Measurements from ENCODE around the gene PHOSPHO2. TPM values are rescaled to one million over a fixed set of nuclear protein-coding genes. Genes with fewer than 3 reads are reported as not detected.

Gene PHOSPHO2
- polyA plus RNA-seq = 10 to 100 TPM in 1 of 4 donors, 1 to 10 TPM in 3; 3.8 to 22.1 (median 5.3) TPM
- long read RNA-seq, donor 1 = 0 reads
- long read RNA-seq, donor 2, partial matches to known transcripts = 0 of 2 reads
- long read RNA-seq, donor 2, other reads (novel, unspliced or antisense) = 0 of 2 reads
- long read RNA-seq, donor 3, partial matches to known transcripts = 0 of 4 reads
- long read RNA-seq, donor 3, other reads (novel, unspliced or antisense) = 0 of 4 reads
- long read RNA-seq, donor 4 = 0 reads
- long read RNA-seq, donor 5, partial matches to known transcripts = 0 of 4 reads
- long read RNA-seq, donor 5, other reads (novel, unspliced or antisense) = 0 of 4 reads
- long read RNA-seq, donor 6, partial matches to known transcripts = 0 of 3 reads
- long read RNA-seq, donor 6, other reads (novel, unspliced or antisense) = 0 of 3 reads
- long read RNA-seq, donor 7 = 0 reads
- long read RNA-seq, donor 8 = 0 reads
- long read RNA-seq, donor 9, partial matches to known transcripts = 0 of 2 reads
- long read RNA-seq, donor 9, other reads (novel, unspliced or antisense) = 0 of 2 reads
- long read RNA-seq, donor 10, transcript PHOSPHO2-201 (4 exons, 1,125 nt) = major isoform, 6 of 7 reads
- long read RNA-seq, donor 10, partial matches to known transcripts = 0 of 7 reads
- long read RNA-seq, donor 10, other reads (novel, unspliced or antisense) = 0 of 7 reads

- H3K27ac ChIP-seq (ENCODE audit: low read depth in 1 of 3, low read length in 2 of 3) = peak within 1 kb of the TSS; percentile 92 to 98 (median 93)
These were observed at the start of gene PHOSPHO2, which contains the start of gene CFAP210 for GRCh38 chr2:169694113-169694893. Gene PHOSPHO2, plus strand, starts transcription at chr2:169694469. Its CDS starts 6,503 bp downstream, at chr2:169700972. Gene CFAP210, minus strand, starts transcription at chr2:169694405. Its CDS starts 78 bp downstream, at chr2:169694327.

GRCh38 chr2:169647496-169647895 lies 46.8 kb upstream of the PHOSPHO2 start:
- no peak for FAIRE-seq
- Histone ChIP-seq H3K36me3 (ENCODE audit: control insufficient read depth in 3 of 3, insufficient read depth in 2 of 3, low read depth in 1 of 3, low read length in 3 of 3) (no peaks in the 10 kb centered on the region), H3K4me1 (ENCODE audit: control insufficient read depth in 3 of 3, insufficient read depth in 2 of 3, low read depth in 1 of 3, low read length in 2 of 3) (no peaks in the 10 kb centered on the region), H3K27ac (ENCODE audit: low read depth in 1 of 3, low read length in 2 of 3) (no peak overlapping the region), H3K9me3 (ENCODE audit: control insufficient read depth in 2 of 2, insufficient read depth in 1 of 2, low read depth in 1 of 2, low read length in 1 of 2) (no peaks in the 10 kb centered on the region), H3K27me3 (ENCODE audit: control insufficient read depth in 3 of 3, insufficient read depth in 3 of 3, low read length in 3 of 3) (no peaks in the 10 kb centered on the region), H3K4me3 (ENCODE audit: low read depth in 1 of 3, low read length in 3 of 3) (no peak overlapping the region)
- no peak for DNase-seq
- WGBS, 3 donors = 85 to 91% (median 91%) methylated on average over 2 of the region's 2 CpGs

More at GRCh38 chr2:169694113-169694893, at the start of gene PHOSPHO2, which contains the start of gene CFAP210:
- FAIRE-seq (no peak), DNase-seq (peak; percentile 98 to 99)
- Histone ChIP-seq H3K36me3 (ENCODE audit: control insufficient read depth in 3 of 3, insufficient read depth in 2 of 3, low read depth in 1 of 3, low read length in 3 of 3) (peaks cover 0 to 6% (median 0%) of the 10 kb centered on the region in 3 donors), H3K27me3 (ENCODE audit: control insufficient read depth in 3 of 3, insufficient read depth in 3 of 3, low read length in 3 of 3) (no peaks in the 10 kb centered on the region), H3K4me3 (ENCODE audit: low read depth in 1 of 3, low read length in 3 of 3) (peak within 1 kb of the TSS; percentile 50 to 83 (median 74)), H3K4me1 (ENCODE audit: control insufficient read depth in 3 of 3, insufficient read depth in 2 of 3, low read depth in 1 of 3, low read length in 2 of 3) (peaks cover 0 to 9% (median 0%) of the 10 kb centered on the region in 3 donors), H3K9me3 (ENCODE audit: control insufficient read depth in 2 of 2, insufficient read depth in 1 of 2, low read depth in 1 of 2, low read length in 1 of 2) (peaks cover 0 to 5% of the 10 kb centered on the region in 2 donors)
- WGBS, 3 donors = 0 to 1% (median 1%) methylated on average over 47 to 63 of the region's 63 CpGs

GRCh38 chr2:169649278-169649677 lies 45.0 kb upstream of the PHOSPHO2 start:
- no peaks in the 10 kb centered on the region for H3K36me3 ChIP-seq (ENCODE audit: control insufficient read depth in 3 of 3, insufficient read depth in 2 of 3, low read depth in 1 of 3, low read length in 3 of 3)
- H3K4me1 ChIP-seq (ENCODE audit: control insufficient read depth in 3 of 3, insufficient read depth in 2 of 3, low read depth in 1 of 3, low read length in 2 of 3) = no peaks in the 10 kb centered on the region
- WGBS, 3 donors = 48 to 68% (median 63%) methylated on average over 1 of the region's 1 CpG
- H3K9me3 ChIP-seq (ENCODE audit: control insufficient read depth in 2 of 2, insufficient read depth in 1 of 2, low read depth in 1 of 2, low read length in 1 of 2) = no peaks in the 10 kb centered on the region
- H3K4me3 ChIP-seq (ENCODE audit: low read depth in 1 of 3, low read length in 3 of 3) = no peak overlapping the region
- no peaks in the 10 kb centered on the region for H3K27me3 ChIP-seq (ENCODE audit: control insufficient read depth in 3 of 3, insufficient read depth in 3 of 3, low read length in 3 of 3)
- FAIRE-seq = no peak
- no peak for DNase-seq
- no peak overlapping the region for H3K27ac ChIP-seq (ENCODE audit: low read depth in 1 of 3, low read length in 2 of 3)

DNA sequence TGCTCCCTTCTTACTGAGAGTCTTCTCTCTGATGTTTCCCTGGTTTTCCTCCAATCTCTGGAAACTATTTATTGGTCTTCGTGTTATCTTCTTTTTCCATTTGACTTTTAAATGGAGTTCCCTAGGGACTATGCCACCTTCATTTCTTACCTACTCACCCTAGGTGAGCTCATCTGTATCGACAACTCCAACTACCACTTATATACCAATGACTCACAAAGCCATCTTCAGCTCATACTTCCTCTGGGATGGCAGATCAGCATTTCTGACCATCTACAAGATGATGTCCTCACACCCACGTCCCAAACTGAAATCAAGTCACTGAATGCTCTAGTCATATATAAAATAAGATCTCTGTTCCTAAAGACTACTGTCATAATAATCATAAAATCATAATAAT lies 40.6 kb upstream of the PHOSPHO2 start:
- H3K4me1 ChIP-seq (ENCODE audit: control insufficient read depth in 3 of 3, insufficient read depth in 2 of 3, low read depth in 1 of 3, low read length in 2 of 3) = no peaks in the 10 kb centered on the region
- H3K9me3 ChIP-seq (ENCODE audit: control insufficient read depth in 2 of 2, insufficient read depth in 1 of 2, low read depth in 1 of 2, low read length in 1 of 2) = no peaks in the 10 kb centered on the region
- DNase-seq (no peak), FAIRE-seq (no peak)
- H3K27me3 ChIP-seq (ENCODE audit: control insufficient read depth in 3 of 3, insufficient read depth in 3 of 3, low read length in 3 of 3) = no peaks in the 10 kb centered on the region
- no peaks in the 10 kb centered on the region for H3K36me3 ChIP-seq (ENCODE audit: control insufficient read depth in 3 of 3, insufficient read depth in 2 of 3, low read depth in 1 of 3, low read length in 3 of 3)
- WGBS, 3 donors = 62 to 79% (median 64%) methylated on average over 3 of the region's 3 CpGs
- H3K4me3 ChIP-seq (ENCODE audit: low read depth in 1 of 3, low read length in 3 of 3) = no peak overlapping the region
- H3K27ac ChIP-seq (ENCODE audit: low read depth in 1 of 3, low read length in 2 of 3) = no peak overlapping the region

DNA sequence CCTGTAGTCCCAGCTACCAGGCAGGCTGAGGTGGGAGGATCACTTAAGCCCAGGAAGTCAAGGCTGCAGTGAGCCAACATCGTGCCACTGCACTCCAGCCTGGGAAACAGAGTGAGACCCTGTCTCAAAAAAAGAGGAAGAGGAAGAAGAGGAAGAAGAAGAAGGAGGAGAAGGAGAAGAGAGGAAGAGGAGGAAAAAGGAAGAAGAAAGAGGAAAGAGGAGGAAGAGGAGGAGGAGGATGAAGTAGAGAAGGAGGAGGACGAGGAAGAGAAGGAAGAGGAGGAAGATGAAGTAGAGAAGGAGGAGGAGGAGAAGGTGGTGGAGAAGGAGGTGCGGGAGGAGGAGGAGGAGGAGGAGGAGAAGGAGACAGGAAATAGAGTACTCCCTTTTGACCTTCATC lies 38.1 kb upstream of the PHOSPHO2 start:
- FAIRE-seq (no peak), DNase-seq (no peak)
- no peaks in the 10 kb centered on the region for H3K36me3 ChIP-seq (ENCODE audit: control insufficient read depth in 3 of 3, insufficient read depth in 2 of 3, low read depth in 1 of 3, low read length in 3 of 3)
- H3K9me3 ChIP-seq (ENCODE audit: control insufficient read depth in 2 of 2, insufficient read depth in 1 of 2, low read depth in 1 of 2, low read length in 1 of 2) = no peaks in the 10 kb centered on the region
- no peak overlapping the region for H3K27ac ChIP-seq (ENCODE audit: low read depth in 1 of 3, low read length in 2 of 3)
- WGBS, 3 donors = 67 to 74% (median 69%) methylated on average over 3 of the region's 3 CpGs
- no peaks in the 10 kb centered on the region for H3K27me3 ChIP-seq (ENCODE audit: control insufficient read depth in 3 of 3, insufficient read depth in 3 of 3, low read length in 3 of 3)
- H3K4me1 ChIP-seq (ENCODE audit: control insufficient read depth in 3 of 3, insufficient read depth in 2 of 3, low read depth in 1 of 3, low read length in 2 of 3) = no peaks in the 10 kb centered on the region
- no peak overlapping the region for H3K4me3 ChIP-seq (ENCODE audit: low read depth in 1 of 3, low read length in 3 of 3)

GRCh38 chr2:169658877-169659276 lies 35.4 kb upstream of the PHOSPHO2 start:
- Histone ChIP-seq H3K4me1 (ENCODE audit: control insufficient read depth in 3 of 3, insufficient read depth in 2 of 3, low read depth in 1 of 3, low read length in 2 of 3) (no peaks in the 10 kb centered on the region), H3K27me3 (ENCODE audit: control insufficient read depth in 3 of 3, insufficient read depth in 3 of 3, low read length in 3 of 3) (no peaks in the 10 kb centered on the region), H3K9me3 (ENCODE audit: control insufficient read depth in 2 of 2, insufficient read depth in 1 of 2, low read depth in 1 of 2, low read length in 1 of 2) (no peaks in the 10 kb centered on the region), H3K27ac (ENCODE audit: low read depth in 1 of 3, low read length in 2 of 3) (no peak overlapping the region), H3K36me3 (ENCODE audit: control insufficient read depth in 3 of 3, insufficient read depth in 2 of 3, low read depth in 1 of 3, low read length in 3 of 3) (no peaks in the 10 kb centered on the region), H3K4me3 (ENCODE audit: low read depth in 1 of 3, low read length in 3 of 3) (no peak overlapping the region)
- 90 to 100% (median 98%) methylated on average over 1 of the region's 1 CpG for WGBS, 3 donors
- FAIRE-seq (no peak), DNase-seq (no peak)

GRCh38 chr2:169659320-169659719 lies 34.9 kb upstream of the PHOSPHO2 start:
- no peaks in the 10 kb centered on the region for H3K36me3 ChIP-seq (ENCODE audit: control insufficient read depth in 3 of 3, insufficient read depth in 2 of 3, low read depth in 1 of 3, low read length in 3 of 3)
- H3K27me3 ChIP-seq (ENCODE audit: control insufficient read depth in 3 of 3, insufficient read depth in 3 of 3, low read length in 3 of 3) = no peaks in the 10 kb centered on the region
- no peaks in the 10 kb centered on the region for H3K9me3 ChIP-seq (ENCODE audit: control insufficient read depth in 2 of 2, insufficient read depth in 1 of 2, low read depth in 1 of 2, low read length in 1 of 2)
- WGBS, 3 donors = 62 to 82% (median 81%) methylated on average over 1 of the region's 1 CpG
- no peak overlapping the region for H3K4me3 ChIP-seq (ENCODE audit: low read depth in 1 of 3, low read length in 3 of 3)
- FAIRE-seq = no peak
- no peak for DNase-seq
- H3K27ac ChIP-seq (ENCODE audit: low read depth in 1 of 3, low read length in 2 of 3) = no peak overlapping the region
- H3K4me1 ChIP-seq (ENCODE audit: control insufficient read depth in 3 of 3, insufficient read depth in 2 of 3, low read depth in 1 of 3, low read length in 2 of 3) = no peaks in the 10 kb centered on the region

GRCh38 chr2:169661265-169661664 lies 33.0 kb upstream of the PHOSPHO2 start:
- 82 to 85% (median 83%) methylated on average over 3 of the region's 3 CpGs for WGBS, 3 donors
- DNase-seq = no peak
- Histone ChIP-seq H3K36me3 (ENCODE audit: control insufficient read depth in 3 of 3, insufficient read depth in 2 of 3, low read depth in 1 of 3, low read length in 3 of 3) (no peaks in the 10 kb centered on the region), H3K27me3 (ENCODE audit: control insufficient read depth in 3 of 3, insufficient read depth in 3 of 3, low read length in 3 of 3) (no peaks in the 10 kb centered on the region), H3K9me3 (ENCODE audit: control insufficient read depth in 2 of 2, insufficient read depth in 1 of 2, low read depth in 1 of 2, low read length in 1 of 2) (no peaks in the 10 kb centered on the region), H3K27ac (ENCODE audit: low read depth in 1 of 3, low read length in 2 of 3) (no peak overlapping the region), H3K4me1 (ENCODE audit: control insufficient read depth in 3 of 3, insufficient read depth in 2 of 3, low read depth in 1 of 3, low read length in 2 of 3) (no peaks in the 10 kb centered on the region), H3K4me3 (ENCODE audit: low read depth in 1 of 3, low read length in 3 of 3) (no peak overlapping the region)
- FAIRE-seq = no peak

Measured in small intestine (tissue), 16 donors.